RKO (cell line): ENCODE data around the gene FLT3.
"Not testable (repeated sequence)": the region's sequence is repeated elsewhere in the genome, so short reads cannot be mapped to it uniquely, and the experiment has no call there.

Experiments
- DNase-seq: peaks from one replicate; pipeline ENCODE4 v3.0.0-alpha.2; 2016; ENCODE audit warnings: low spot score

The FLT3 gene

GRCh38 chr13:28099396-28100149 is 803 bp downstream of the FLT3 start:
- DNase-seq: no peak

- DNase-seq: no peak
Measured at GRCh38 chr13:28097503-28097902, 2.9 kb downstream of the FLT3 start.

- DNase-seq: no peak
Measured at GRCh38 chr13:28094306-28094705, 6.1 kb downstream of the FLT3 start.

GRCh38 chr13:28093881-28094280 is 6.5 kb downstream of the FLT3 start:
- DNase-seq: no peak

GRCh38 chr13:28092431-28092830 is 7.9 kb downstream of the FLT3 start:
- DNase-seq: no peak

- DNase-seq: no peak
Measured at GRCh38 chr13:28089065-28089464, 11.3 kb downstream of the FLT3 start.

GRCh38 chr13:28077820-28078219 is 22.6 kb downstream of the FLT3 start:
- DNase-seq: not testable (repeated sequence)

- DNase-seq: no peak
Measured at GRCh38 chr13:28077231-28077630, 23.1 kb downstream of the FLT3 start.

- DNase-seq: no peak
Measured at GRCh38 chr13:28071424-28071823, 29.0 kb downstream of the FLT3 start.

- DNase-seq: no peak
Measured at GRCh38 chr13:28067491-28067890, 32.9 kb downstream of the FLT3 start.

- peak; percentile 44 for DNase-seq
Measured at GRCh38 chr13:28058866-28059613, 41.3 kb downstream of the FLT3 start.

GRCh38 chr13:28056970-28057712 is 43.2 kb downstream of the FLT3 start:
- DNase-seq: no peak

GRCh38 chr13:28056426-28056825 is 44.0 kb downstream of the FLT3 start:
- no peak for DNase-seq

GRCh38 chr13:28055357-28055756 is 45.0 kb downstream of the FLT3 start:
- DNase-seq: no peak

- no peak for DNase-seq
Measured at GRCh38 chr13:28052945-28053344, 47.4 kb downstream of the FLT3 start.

- no peak for DNase-seq
Measured at GRCh38 chr13:28049880-28050875, 50.2 kb downstream of the FLT3 start.

GRCh38 chr13:28049215-28049614 is 51.2 kb downstream of the FLT3 start:
- DNase-seq: no peak

GRCh38 chr13:28048768-28049167 is 51.6 kb downstream of the FLT3 start:
- DNase-seq: no peak

GRCh38 chr13:28047757-28048388 is 52.5 kb downstream of the FLT3 start:
- peak; percentile 43 for DNase-seq

- no peak for DNase-seq
Measured at GRCh38 chr13:28046981-28047380, 53.4 kb downstream of the FLT3 start.

GRCh38 chr13:28045861-28046260 is 54.5 kb downstream of the FLT3 start:
- no peak for DNase-seq
